NK-92 treated with Interleukin-12 subunit alpha and Interleukin-12 subunit beta, amount 100 ng/mL, for 24 hours (cell line): ENCODE measurements around the gene CCDC74B.
"Not testable (repeated sequence)": the region's sequence is repeated elsewhere in the genome, so short reads cannot be mapped to it uniquely, and the experiment has no call there.

Experiments
- DNase-seq: peaks from one replicate; lab custom pipeline; 2025; lab: John Stamatoyannopoulos, UW

The CCDC74B gene

DNA sequence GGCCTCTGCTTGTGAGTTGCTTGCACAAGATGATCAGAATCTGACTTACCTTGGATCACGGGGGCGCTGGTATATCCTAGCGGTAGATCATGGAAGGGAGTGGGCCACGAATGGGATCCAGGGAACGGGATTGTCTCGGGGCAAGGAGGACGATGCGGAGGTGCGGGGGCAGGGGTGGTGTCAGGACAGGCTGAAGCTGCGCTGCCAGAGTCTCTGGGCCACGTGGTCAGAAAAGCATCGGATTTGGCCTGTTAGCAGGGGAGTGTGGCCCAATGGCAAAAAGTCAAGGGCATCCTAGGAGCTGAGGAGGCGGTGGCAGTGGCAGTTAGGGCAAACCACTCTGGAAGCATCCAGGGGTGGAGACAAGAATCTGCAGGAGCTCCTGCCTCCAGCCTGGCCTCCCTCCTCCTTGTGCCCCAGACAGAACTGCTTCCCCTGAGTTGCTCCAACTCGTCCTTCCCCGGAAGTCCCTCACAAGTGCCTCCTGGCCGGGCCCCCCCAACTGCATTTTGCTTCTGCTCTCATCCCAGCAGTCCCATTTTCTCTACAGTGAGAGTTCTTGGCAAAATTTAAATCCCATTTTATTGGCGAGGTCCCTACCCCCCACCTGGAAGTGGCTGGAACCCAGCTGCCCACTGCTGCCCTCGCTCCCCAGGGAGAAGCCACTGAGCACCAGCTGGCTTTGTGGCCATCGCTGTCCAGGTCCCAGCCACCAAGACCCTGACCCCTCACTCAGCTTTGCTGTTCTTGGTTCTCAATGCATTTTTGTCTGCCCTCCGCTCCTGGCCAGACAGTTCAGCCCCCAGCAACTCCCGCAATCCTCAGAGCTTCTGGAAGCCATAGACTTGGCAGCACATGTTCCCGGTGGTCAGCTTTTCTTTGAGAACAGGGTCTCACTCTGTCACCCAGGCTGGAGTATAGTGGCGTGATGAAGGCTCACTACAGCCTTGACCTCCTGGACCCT, 5.6 kb upstream of the CCDC74B start:
- DNase-seq = no peak

DNA sequence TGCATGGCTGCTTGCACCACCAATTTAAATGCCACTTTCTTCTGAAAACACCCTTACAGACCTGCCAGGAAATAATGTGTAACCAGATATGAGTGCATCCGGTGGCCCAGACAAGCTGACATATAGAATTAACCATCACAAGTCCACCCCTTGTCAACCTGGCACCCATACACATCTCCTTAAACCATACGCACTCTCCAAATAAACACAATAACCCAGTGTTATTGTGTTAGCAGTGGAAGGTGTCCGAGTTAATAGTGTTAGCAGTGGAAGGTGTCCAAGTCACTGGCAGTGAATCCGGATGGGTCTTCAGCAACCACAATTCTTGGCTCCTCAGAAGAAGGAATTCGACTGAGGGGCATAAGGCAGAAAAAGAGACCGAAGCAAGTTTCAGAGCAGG, 3.6 kb upstream of the CCDC74B start:
- not testable (repeated sequence) for DNase-seq

DNA sequence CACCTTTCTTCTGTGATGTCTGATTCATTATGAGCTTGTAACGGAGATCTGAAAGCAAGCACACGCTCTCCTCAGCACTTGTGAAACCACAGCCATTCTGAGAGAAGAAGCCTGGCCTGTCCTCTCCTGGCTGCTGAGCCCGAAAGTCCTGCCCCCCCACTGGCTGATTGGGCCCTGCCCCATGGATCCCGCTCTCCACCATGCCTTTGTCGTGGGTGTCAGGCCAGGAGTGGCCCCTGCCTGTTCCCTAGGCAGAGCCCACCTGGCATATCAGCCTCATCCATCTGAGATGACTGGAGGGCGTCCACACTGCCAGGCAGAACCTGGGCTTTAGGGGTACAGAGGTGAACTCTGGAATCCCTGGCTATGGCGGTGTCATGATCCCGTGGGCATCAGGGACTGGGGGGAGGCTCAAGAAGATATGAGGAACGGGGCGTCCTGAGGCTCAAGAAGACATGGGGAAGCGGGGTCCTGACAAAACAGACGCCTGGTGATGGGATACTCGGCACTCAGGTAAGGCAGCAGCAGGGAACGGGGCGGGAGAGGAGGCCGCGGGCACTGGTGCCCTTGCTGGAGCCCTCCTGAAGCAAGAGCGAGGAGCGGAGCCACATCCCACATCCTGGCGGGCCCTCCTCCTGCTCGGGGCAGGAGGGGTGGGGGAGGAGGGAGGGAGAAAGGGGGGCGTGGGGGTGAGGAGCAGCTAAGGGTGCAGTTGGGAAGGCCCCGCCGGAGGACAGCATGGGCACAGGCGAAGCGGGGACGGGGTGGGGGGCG, 1.5 kb downstream of the CCDC74B start:
- not testable (repeated sequence) for DNase-seq

DNA sequence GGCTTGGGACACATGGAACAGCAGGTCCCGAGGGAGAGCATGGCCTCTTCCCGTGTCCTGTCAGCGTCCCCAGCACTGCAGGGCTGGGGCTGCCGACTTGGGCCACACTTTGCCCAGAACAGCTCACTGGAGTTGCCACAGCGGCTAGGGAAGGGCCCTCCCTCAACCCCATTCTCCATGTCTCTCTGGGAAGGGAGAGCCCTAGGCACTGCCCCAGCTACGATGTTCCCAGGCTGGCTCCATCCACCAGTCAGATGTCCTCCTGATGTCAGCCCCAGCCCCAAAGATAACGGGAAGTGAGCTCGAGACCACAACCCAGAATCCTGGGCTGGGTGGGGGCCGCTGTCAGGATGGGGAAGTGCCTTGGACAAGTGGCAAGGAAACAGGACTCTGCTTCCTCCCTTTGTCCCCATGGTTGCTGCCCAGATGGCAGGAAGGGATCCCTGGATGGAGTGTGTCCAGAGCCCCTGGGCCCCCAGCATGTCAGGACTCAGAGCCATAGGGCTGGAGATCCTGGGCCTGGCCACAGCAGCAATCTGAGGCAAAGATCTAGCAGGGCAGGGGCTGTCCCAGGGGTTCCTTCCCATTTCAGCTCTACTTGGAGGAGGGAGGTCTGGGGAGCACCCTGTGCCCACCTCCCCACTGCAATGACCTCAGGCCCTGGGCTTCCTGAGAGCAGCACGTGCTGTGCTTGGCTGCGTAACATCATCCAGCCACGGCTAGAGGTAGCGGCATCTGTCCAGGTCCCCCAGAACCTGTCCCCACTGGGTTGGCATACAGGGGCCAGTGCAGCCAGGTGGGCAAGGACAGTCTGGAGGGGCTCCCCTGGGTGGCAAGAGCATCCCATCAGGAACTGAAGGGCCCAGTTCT, 2.3 kb downstream of the CCDC74B start:
- DNase-seq = not testable (repeated sequence)

DNA sequence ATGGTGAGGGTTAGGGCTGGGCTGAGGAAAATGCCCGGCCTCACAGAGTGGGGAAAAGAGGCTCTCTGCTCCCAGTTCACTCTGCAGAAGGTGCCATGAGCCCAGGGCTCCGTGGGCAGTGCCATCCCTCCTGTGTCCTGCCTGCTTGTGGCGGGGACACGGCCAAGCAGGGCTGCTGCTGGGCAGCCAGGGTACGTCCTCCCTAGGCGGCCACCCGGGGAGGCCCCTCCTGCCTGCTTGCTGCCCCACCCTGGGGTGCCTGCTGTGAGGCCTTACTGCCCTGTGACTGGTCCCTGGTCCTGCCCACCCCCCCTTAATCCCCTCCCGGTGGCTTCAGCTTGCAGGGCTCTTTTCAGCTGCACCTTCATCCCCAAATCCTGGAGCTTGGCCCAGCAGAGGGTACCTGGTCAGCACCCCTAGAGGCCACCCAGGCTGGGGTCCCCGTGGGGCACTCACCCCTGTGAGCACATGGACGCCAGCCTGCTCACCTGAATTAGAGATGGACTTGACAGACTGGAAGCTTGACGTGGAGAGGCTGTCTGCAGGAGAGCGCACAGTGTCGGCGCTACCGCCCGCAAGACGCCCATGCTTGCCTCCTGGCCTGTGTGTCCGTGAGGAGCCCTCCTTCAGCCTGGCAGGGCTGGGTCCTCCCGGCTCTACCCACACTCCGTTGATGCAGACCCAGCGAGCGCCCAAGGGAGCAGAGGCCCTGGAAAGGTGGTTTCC, 3.1 kb downstream of the CCDC74B start:
- not testable (repeated sequence) for DNase-seq

DNA sequence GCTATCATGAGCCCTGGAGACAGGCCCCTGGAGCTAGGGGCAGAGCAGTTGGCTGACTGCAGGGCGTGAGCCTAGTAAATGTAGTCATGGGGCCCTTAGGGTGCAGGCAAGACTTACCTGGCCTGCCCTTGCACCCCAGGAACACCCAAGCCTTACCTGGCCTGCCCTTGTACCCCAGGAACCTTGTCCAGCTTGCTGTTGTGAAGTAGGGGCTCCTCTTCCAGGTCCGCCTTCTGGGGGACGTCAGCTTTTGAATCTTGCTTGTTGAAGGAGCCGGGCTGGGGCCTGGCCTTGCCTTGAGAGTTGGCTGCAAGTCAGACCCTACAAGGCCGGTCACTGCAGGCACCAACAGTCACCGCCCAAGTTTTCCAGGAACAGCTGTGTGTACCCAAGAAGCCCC, 3.9 kb downstream of the CCDC74B start:
- not testable (repeated sequence) for DNase-seq

DNA sequence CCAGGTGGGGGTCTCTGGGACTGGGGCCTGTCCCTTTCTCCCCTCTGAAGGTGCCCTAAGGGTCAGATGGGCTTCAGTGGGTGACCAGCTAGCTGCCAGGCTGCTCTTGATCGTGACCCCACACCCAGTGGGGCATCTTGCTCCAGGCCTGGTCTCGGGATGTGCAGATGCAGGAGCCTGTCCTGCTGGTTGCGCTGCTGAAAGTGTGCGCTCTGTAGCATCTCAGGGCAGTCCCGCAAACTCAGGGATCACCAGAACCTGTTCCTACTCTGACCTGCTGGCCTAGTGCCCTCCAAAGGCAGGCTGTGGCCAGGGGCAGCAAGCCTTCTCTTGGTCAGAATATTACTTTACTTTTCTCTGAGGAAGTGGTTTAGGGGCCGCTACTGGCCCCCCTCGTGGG, 4.4 kb downstream of the CCDC74B start:
- DNase-seq = not testable (repeated sequence)

DNA sequence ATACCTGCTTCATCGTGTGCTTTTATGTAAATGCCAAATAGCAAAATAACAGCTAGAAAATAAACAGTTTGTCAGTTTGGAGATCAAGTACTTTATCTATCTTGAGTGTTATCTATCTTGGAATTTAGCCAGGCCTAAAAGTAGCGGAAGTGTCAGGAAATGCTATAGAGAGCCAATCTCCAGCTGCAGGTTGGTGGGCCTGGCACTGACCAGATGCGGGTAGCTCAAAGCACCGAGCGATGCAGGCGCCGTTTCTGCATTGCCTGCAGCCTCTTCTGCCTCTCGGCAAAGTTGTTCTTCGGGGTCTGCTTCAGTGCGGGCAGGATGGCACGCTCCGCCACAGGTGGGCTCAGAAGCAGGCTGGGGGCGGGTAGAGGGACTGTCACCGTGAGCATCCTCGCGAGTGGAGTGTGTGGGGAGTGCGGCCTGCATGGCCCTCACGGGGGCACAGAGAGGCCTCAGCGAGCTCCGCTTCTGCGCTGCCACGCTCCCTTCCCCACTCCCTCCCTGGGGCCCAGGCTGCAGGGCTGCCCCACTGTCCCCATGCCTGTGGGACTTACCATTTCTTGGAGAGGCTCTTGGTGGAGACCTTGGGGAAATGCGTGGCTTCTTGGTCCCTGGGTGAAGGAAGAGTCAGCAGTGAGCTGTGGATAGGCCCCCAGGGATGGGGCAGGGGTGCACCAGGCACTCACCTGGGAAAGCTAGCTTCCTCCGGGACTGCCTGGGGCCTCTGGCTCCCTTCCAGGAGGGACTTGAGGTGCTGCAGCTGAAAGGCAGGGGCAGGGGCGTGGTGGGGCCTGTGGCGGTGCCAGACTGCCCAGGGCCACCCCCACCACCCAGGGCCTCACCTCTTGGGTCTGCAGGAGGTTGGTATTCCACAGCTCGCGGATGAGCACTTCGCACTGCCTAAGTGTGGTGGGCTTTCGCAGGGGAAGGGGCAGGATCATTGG, 5.3 kb downstream of the CCDC74B start:
- not testable (repeated sequence) for DNase-seq

DNA sequence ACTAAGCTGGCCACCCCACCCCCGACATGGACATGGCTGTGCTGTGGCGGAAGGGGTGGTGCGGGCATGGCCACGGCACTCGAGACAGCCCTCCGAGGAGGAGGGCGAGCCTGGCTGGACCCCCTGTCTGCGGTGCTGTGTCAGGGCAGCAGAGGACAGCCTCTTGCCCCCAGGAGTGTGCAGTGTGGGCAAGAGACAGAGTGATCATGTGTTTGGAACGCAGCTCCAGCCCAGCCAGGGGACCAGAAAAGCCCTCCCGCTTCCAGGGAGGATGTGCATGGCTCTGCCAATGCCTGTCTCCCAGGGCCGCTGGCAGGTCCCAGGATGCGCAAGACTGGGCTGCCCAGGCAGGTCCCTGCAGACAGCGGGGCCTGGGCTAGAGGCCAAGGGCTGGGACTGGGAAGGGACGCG, 6.1 kb downstream of the CCDC74B start:
- DNase-seq = not testable (repeated sequence)

DNA sequence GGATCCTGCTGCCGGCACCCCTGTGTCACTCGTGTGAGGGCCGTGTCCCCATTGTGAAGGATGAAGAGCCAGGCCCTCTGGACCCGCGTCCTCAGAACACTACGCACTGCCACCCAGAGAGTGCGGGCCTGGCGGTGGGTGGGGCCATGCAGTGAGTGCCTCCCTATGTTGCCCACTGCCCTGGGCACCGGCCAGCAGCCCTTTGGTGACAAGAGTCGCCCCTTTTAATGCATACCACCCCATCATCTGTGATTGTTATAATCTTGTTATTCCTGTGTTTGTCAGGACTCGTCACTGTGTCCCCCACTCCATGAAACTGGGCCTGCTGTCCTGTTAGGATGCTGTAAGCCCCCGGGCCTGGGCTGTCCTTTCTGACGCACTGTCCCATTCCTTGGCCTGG, 6.6 kb downstream of the CCDC74B start:
- DNase-seq = not testable (repeated sequence)

DNA sequence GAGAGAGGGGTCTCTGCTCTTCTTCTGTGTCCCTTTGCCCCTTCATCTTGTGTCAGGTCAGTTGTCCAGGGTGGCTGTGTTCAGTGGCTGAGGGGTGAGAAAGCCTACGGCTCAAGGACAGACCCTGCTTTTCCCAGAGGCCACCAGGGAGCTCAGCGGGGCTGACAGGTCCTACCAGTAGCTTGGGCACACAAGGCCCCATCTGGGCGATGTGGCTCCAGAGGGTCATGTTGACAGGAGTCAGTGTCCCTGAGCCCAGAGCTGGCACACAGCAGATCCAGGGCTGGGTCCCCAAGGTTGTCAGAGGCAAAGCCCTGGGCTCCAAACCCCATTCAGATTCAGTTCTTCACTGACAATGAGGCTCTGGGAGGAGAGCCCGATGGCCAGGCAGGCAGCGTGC, 7.8 kb downstream of the CCDC74B start:
- DNase-seq = not testable (repeated sequence)

DNA sequence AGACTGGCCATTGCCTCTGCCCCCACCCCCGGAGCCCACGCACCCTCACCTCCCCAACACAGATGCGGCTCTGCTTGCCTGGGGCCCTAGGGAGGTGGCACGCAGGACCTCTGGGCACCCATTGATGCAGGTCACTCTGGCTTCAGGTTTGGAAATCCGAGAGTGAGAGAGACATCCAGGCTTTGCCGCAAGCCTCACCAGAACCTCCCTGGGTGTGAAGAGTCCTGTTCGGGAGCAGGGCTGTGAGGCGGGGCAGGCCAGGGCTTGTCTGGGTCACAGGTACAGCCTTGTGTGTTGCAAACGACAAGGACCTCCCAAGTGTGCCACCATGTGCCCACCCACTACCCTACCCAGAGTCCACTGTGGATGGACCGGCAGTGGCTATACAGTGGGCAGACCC, 8.4 kb downstream of the CCDC74B start:
- not testable (repeated sequence) for DNase-seq

DNA sequence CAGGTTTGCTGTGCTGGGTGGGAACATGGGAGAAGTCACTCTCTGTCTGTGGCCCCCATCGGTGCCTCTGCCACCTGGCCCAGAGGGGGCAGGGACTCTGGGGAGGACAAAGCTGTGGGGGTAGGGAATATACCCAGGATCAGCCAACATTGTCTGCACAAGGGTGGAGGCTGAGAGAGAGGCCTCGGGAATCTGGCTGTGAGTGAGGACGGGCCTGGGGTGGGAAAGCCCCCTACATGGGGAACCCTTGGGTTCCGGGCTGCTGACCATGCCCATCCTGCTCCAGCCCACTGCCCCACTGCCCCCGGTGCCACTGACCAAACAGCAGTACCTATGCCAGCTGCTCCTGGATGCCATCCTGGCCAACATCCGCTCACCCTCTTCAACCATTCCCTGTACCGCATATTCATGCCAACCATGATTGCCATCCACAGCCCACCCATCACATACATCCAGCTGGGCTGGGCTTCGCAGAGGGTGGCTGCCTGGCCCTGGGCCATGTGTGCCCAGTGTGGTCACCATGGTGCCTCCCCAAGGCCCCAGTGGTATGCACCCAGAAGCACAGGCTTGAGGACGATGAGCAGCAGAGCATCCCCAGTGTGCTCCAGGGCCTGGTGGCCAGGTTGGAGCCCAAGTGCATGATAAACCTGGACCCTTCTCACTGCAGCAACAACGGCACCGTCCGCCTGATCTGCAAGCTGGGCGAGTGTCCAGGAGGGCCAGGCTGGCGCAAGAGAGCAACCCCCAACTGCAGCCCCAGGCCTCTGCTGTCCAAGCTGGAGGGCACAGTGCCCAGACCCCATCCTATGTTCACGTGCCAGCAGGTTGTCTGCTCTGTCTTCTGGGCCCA, 9.0 kb downstream of the CCDC74B start:
- no peak for DNase-seq

DNA sequence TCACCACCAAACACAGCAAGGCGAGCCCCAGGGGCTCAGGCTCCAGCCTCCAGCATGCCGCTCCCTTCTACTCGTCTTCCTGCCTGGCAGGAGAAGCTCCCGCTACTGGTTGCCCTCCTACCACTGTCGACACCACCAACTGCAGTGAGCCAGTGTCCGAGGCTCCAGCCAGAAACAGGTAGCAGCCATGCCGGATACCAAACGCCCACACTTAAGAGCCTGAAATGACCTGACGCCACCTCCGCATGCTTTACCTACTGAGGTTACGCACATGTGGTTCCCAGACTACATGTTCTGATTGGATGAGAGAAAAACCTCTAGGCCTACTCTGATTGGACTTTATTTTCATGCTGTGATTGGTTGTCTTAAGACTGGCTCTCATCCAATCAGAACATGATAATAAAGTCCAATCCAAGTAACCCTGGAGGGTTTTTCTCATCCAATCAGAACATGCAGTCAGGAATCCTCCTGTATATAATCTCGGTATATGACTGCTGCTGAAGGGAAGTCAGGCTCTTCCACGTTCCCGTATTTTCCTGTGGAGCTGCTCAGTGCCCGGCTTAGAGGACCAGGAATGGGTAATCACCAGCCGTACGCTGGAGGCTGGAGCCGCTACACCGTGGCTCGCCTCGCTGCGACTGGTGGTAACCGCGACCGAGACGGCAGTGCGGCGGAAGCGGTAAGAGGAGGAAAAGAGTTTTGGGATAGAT, 15.6 kb downstream of the CCDC74B start, which contains the start of gene POTEF:
Gene POTEF (minus strand): TSS at position 103 of the 710 bp plus-strand sequence. CDS start 8,707 bp downstream, outside the sequence.
- not testable (repeated sequence) for DNase-seq

DNA sequence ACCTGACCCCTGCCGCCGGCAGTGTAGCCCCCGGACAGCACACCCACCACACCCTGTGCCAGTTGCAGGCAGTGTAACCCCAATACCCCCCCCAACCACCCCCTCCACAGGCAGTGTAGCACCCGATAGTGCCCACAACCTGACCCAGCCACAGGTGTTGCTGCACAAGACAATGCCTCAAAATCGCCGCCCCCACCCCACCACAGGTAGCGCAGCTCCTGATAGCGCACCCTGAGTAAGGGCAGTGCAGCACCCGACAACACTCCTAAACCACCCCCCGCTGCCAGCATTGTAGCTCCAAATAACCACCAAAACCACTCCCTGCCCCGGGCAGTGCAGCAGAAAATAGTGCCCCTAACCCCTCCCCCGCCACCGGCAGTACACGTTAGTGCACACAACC, 16.4 kb downstream of the CCDC74B start:
- DNase-seq = not testable (repeated sequence)

DNA sequence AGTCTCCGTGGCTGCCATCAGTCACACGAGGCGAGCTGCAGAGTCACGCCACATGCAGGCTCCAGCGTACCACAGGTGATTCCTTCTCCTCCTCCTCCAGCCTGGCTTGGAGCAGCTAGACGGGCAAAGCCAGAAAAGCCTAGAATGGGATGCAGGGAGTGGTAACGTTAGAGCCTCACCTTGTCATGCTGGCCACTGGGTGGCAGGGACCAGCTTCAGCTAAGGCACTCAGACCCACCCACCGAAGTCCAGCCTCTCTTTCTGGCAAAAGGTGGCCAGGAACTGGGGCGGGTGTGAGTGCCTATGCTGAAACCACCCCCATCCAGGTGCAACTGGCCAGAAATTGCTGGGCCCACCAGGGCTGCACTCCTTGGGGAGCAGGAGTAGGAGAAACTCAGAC, 17.2 kb downstream of the CCDC74B start:
- DNase-seq = not testable (repeated sequence)

DNA sequence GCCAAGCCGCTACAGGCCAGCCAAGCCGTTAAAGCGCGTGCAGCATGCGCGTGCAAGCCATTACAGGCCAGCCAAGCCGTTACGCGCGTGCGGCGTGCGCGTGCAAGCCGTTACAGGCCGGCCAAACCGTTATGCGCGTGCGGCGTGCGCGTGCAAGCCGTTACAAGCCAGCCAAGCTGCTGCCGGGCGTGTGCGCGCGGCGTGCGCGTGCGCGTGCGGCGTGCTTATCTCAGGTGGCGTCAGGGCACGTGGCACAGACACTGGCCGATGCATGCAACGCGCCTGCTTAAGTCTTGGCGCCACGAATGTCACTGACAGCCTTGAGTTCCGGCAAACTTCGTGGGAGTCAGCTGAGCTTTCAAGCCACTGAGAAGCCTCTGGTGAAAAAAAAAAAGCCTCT, 24.0 kb downstream of the CCDC74B start:
- DNase-seq = not testable (repeated sequence)
